IMR-90 (cell line): Measurements from ENCODE around the gene ARL9. TPM values are rescaled to one million over a fixed set of nuclear protein-coding genes. Genes with fewer than 3 reads are reported as not detected.
A peak's percentile ranks its signal among the peaks of the same experiment; 100 is the strongest.

Experiments
- ATAC-seq: fragments of 200-7000 bp; cut with Tn5 transposase; 2 replicates; pipeline ENCODE4 v1.9.1; 2020; ENCODE audit warnings: low read depth, mild to moderate bottlenecking, moderate library complexity
- BruUV-seq: library from RNA; stranded (reverse); fragments of 400-500 nt; replicated peaks from 2 replicates; lab custom pipeline; 2021; lab: Mats Ljungman, UMichigan
- CTCF ChIA-PET: fragments of 300-600 bp; formaldehyde crosslinking; extraction: SDS; loops from one replicate; lab custom pipeline; 2021; ENCODE audit warnings: antibody characterized with exemption; lab: Yijun Ruan, JAX
- POLR2A ChIA-PET: fragments of 300-600 bp; sonication (Branson Sonifier 250); formaldehyde crosslinking; loops from one replicate; lab custom pipeline; 2022; ENCODE audit warnings: antibody characterized with exemption; ENCODE audit not compliant: unreplicated experiment; lab: Charles Lee
- DNase-seq: peaks from one replicate; pipeline ENCODE4 v3.0.0; 2013
- H2AFZ ChIP-seq: replicated peaks from 2 replicates; pipeline ENCODE3; 2013; ENCODE audit warnings: low read length, mild to moderate bottlenecking; ENCODE audit not compliant: poor library complexity
- H2AK5ac ChIP-seq: 2 replicates; pipeline ENCODE4 v1.6.1; 2013; ENCODE audit warnings: low read depth, low read length, inconsistent platforms
- H2AK9ac ChIP-seq: replicated peaks from 2 replicates; pipeline ENCODE3; 2013; ENCODE audit warnings: mild to moderate bottlenecking, low read depth, low read length, moderate library complexity; ENCODE audit not compliant: poor library complexity
- H2BK120ac ChIP-seq: 2 replicates; pipeline ENCODE4 v1.6.1; 2013; ENCODE audit warnings: low read depth, low read length, inconsistent platforms
- H2BK15ac ChIP-seq: 3 replicates; pipeline ENCODE4 v1.6.1; 2013; ENCODE audit warnings: low read depth, low read length, inconsistent platforms
- H2BK20ac ChIP-seq: 2 replicates; pipeline ENCODE4 v1.6.1; 2013; ENCODE audit warnings: low read depth, mild to moderate bottlenecking, inconsistent platforms, low read length, moderate library complexity
- H2BK5ac ChIP-seq: 2 replicates; pipeline ENCODE4 v1.6.1; 2013; ENCODE audit warnings: mild to moderate bottlenecking, low read depth, low read length, inconsistent platforms; ENCODE audit not compliant: poor library complexity, severe bottlenecking
- H3K14ac ChIP-seq: replicated peaks from 2 replicates; pipeline ENCODE4 v1.6.1; 2013; ENCODE audit warnings: low read depth, low read length, inconsistent platforms
- H3K18ac ChIP-seq: 2 replicates; pipeline ENCODE4 v1.6.1; 2013; ENCODE audit warnings: low read depth, low read length, control low read depth
- H3K23ac ChIP-seq: 2 replicates; pipeline ENCODE4 v1.6.1; 2013; ENCODE audit warnings: low read depth, low read length, inconsistent platforms
- H3K27ac ChIP-seq: 2 replicates; pipeline ENCODE4 v1.5.1; 2013; ENCODE audit warnings: mild to moderate bottlenecking, control low read depth, low read length; ENCODE audit not compliant: insufficient read depth
- H3K27me3 ChIP-seq: 2 replicates; pipeline ENCODE4 v1.6.1; 2013; ENCODE audit warnings: low read length; ENCODE audit not compliant: control insufficient read depth, insufficient read depth
- H3K36me3 ChIP-seq: 2 replicates; pipeline ENCODE4 v1.6.1; 2013; ENCODE audit warnings: low read length, mixed read lengths; ENCODE audit not compliant: control insufficient read depth, insufficient read depth
- H3K4ac ChIP-seq: 2 replicates; pipeline ENCODE4 v1.6.1; 2013; ENCODE audit warnings: low read depth, low read length, inconsistent platforms
- H3K4me1 ChIP-seq: 2 replicates; pipeline ENCODE4 v1.6.1; 2013; ENCODE audit warnings: low read length, mixed read lengths; ENCODE audit not compliant: control insufficient read depth, insufficient read depth
- H3K4me2 ChIP-seq: 2 replicates; pipeline ENCODE4 v1.6.1; 2013; ENCODE audit warnings: low read depth, mild to moderate bottlenecking, control low read depth, low read length, moderate library complexity
- H3K4me3 ChIP-seq: 2 replicates; pipeline ENCODE4 v1.5.1; 2013; ENCODE audit warnings: low read depth, mild to moderate bottlenecking, control low read depth, low read length, moderate library complexity; ENCODE audit not compliant: insufficient read depth
- H3K56ac ChIP-seq: 2 replicates; pipeline ENCODE4 v1.6.1; 2013; ENCODE audit warnings: low read length, inconsistent platforms; ENCODE audit not compliant: insufficient read depth; ENCODE audit errors: extremely low read depth
- H3K79me1 ChIP-seq, 2 experiments: 2 replicates each; pipeline ENCODE4 v1.6.1; 2013; ENCODE audit warnings: low read length in 2 of 2, inconsistent platforms in 1 of 2, low read depth in 1 of 2
- H3K9ac ChIP-seq: 2 replicates; pipeline ENCODE4 v1.6.1; 2013; ENCODE audit warnings: low read depth, low read length, control low read depth
- H3K9me1 ChIP-seq: 2 replicates; pipeline ENCODE4 v1.6.1; 2013; ENCODE audit warnings: low read length, inconsistent platforms; ENCODE audit not compliant: insufficient read depth
- H3K9me3 ChIP-seq: 2 replicates; pipeline ENCODE4 v1.6.1; 2013; ENCODE audit warnings: low read length; ENCODE audit not compliant: control insufficient read depth, insufficient read depth
- H4K20me1 ChIP-seq: 2 replicates; pipeline ENCODE4 v1.6.1; 2013; ENCODE audit warnings: low read length, inconsistent platforms; ENCODE audit not compliant: insufficient read depth
- H4K5ac ChIP-seq: 2 replicates; pipeline ENCODE4 v1.6.1; 2013; ENCODE audit warnings: mild to moderate bottlenecking, low read depth, low read length, control low read depth
- H4K8ac ChIP-seq, 2 experiments: 2 replicates each; pipeline ENCODE4 v1.6.1; 2013; ENCODE audit warnings: low read depth in 2 of 2, low read length in 2 of 2, control low read depth in 1 of 2, inconsistent platforms in 1 of 2
- H4K91ac ChIP-seq: 2 replicates; pipeline ENCODE4 v1.6.1; 2013; ENCODE audit warnings: low read depth, low read length, inconsistent platforms; ENCODE audit not compliant: insufficient read depth
- CEBPB ChIP-seq: IDR thresholded peaks from 2 replicates; pipeline ENCODE4 v1.6.1; 2012; ENCODE audit warnings: low read depth, low read length, improper control_type of control experiment
- POLR2A ChIP-seq: IDR thresholded peaks from 2 replicates; pipeline ENCODE4 v1.6.1; 2012; ENCODE audit warnings: mild to moderate bottlenecking, low read depth, low read length
- RFX5 ChIP-seq: IDR thresholded peaks from 2 replicates; pipeline ENCODE4 v1.8.0; 2012; ENCODE audit warnings: low read depth, mild to moderate bottlenecking, low read length, moderate library complexity
- WGBS, 2 experiments: methylation state at CpG; one replicate each; pipeline versions ENCODE4 v1.1.5 to v1.1.7; 2013; ENCODE audit warnings: missing lambda C conversion rate in 2 of 2; ENCODE audit not compliant: insufficient read length in 1 of 2; ENCODE audit errors: extremely low coverage in 2 of 2; 5-methylcytosine and 5-hydroxymethylcytosine counted together
- dilution Hi-C: fragments of 300-500 bp; cut with HindIII; formaldehyde crosslinking; loops from one replicate; pipeline ENCODE4 v1.14.3; 2018; ENCODE audit warnings: low sequenced_read_pairs; ENCODE audit not compliant: unreplicated experiment
- in situ Hi-C: fragments of 300-500 bp; cut with MboI; formaldehyde crosslinking; loops from 3 replicates; pipeline ENCODE4 v1.14.3; 2019; ENCODE audit warnings: low sequenced_read_pairs, inconsistent platforms, mixed read lengths
- intact Hi-C: fragments of 100-400 bp; cut with micrococcal nuclease; formaldehyde crosslinking; loops from 2 replicates; pipeline ENCODE4 v1.10.0; 2022
- polyA plus RNA-seq, 3 experiments: library from polyadenylated mRNA; depleted of rRNA; stranded (reverse); fragments of >200 nt; gene quantifications; 2 replicates each; pipeline ENCODE4 v1.2.3, GENCODE V29; 2012; ENCODE audit warnings: low replicate concordance in 1 of 3
- total RNA-seq: library from RNA; depleted of rRNA; stranded (reverse); fragments of >200 nt; gene quantifications from 2 replicates; pipeline ENCODE4 v1.2.3, GENCODE V29; 2012

Gene ARL9
- total and polyA plus RNA-seq, 2 of the 4 experiments (the other 2 are of a cell fraction): 0.18 to 0.51 TPM

DNA sequence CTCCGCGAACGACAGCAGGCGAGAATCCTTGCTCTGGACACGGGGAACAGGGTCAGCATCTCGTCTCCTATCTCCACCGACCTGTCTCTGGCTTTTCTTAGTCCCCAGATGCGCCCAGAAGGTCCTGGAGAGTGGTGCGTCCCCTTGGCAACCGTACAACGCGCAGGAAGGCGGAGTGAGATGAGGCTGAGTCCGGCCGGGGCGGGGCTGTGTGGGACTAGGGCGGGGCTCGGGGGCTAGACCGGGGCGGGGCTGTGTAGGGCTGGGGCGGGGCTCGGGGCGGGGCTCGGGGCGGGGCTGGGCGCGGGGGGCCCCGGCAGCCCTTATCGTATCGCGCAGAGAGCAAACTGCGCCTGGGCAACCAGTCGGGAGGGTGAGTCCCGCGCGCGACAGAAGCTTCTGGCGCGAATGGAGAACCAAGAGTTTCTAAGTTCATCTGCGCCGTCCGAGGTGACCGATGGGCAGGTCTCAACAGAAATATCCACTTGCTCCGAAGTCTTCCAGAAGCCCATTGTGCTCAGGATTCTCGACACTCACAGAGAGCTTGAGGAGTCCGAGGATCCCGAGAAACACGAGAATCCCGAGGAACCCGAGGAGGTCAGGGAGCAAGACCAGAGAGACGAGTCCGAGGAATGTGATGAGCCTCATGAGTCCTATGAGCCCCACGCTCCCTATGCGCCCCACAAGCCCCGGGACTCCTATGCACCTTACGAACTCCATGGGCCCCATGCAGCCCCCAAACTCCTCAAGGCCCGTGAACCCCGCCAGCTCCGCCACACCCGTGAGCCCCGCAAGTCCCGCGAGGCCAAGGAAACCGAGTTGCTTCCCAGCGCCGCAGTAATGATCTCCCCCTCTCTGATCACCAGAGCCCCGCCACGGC is 24.9 kb downstream of the ARL9 start:
- peak; percentile 64 for DNase-seq
- H3K4me3 ChIP-seq: peak overlapping the region; percentile 59
- ChIA-PET POLR2A (no interaction called here), CTCF (no interaction called here)
- in situ Hi-C loops: no loop called here
- H2BK20ac ChIP-seq: peak overlapping the region; percentile 23; the same call in 1 of the 2 replicates
- H3K14ac ChIP-seq: peak overlapping the region; percentile 96
- peak overlapping the region; percentile 89 for H3K23ac ChIP-seq
- peaks cover 3% of the 10 kb centered on the region; the same call in 1 of the 2 replicates for H3K27me3 ChIP-seq
- no peak overlapping the region; the same call in 1 of the 2 replicates for H3K56ac ChIP-seq
- no peaks in the 10 kb centered on the region for H3K36me3 ChIP-seq
- H4K20me1 ChIP-seq: no peaks in the 10 kb centered on the region
- H2BK5ac ChIP-seq: no peak overlapping the region
- no peak overlapping the region for H2BK120ac ChIP-seq
- dilution Hi-C loops: no loop called here
- no peak for TF ChIP-seq RFX5
- TF ChIP-seq POLR2A: peak; percentile 55; the same call in 1 of the 2 replicates
- TF ChIP-seq CEBPB: no peak
- peak overlapping the region; percentile 88 for H3K4ac ChIP-seq
- peak overlapping the region; percentile 97 for H2AFZ ChIP-seq
- H3K4me2 ChIP-seq: peak overlapping the region; percentile 85
- peak overlapping the region; percentile 50 for H2AK9ac ChIP-seq
- H3K18ac ChIP-seq: peak overlapping the region; percentile 18; the same call in 1 of the 2 replicates
- H3K9me3 ChIP-seq: no peaks in the 10 kb centered on the region
- no peaks in the 10 kb centered on the region; a peak in 1 of 4 replicates for H3K79me1 ChIP-seq
- H3K27ac ChIP-seq: no peak overlapping the region; the same call in 1 of the 2 replicates
- WGBS, 2 experiments: 2% methylated on average over 25 of the region's 68 CpGs; no CpG with 5 or more reads in 1 of the 2 experiments
- H3K4me1 ChIP-seq: 0 out of 2 replicates have a peak, but pooled peaks cover 2% of the 10 kb centered on the region
- ATAC-seq: peak; percentile 99
- peak overlapping the region; percentile 31; the same call in 1 of the 2 replicates for H4K5ac ChIP-seq
- H3K9me1 ChIP-seq: no peaks in the 10 kb centered on the region; the same call in 1 of the 2 replicates
- intact Hi-C loops: no loop called here
- no TSS peak for BruUV-seq
- no peak overlapping the region for H2BK15ac ChIP-seq
- H3K9ac ChIP-seq: peak overlapping the region; percentile 86
- peak overlapping the region in 1 of 2 experiments; percentile 74; a peak in 2 of 4 replicates for H4K8ac ChIP-seq
- H4K91ac ChIP-seq: no peak overlapping the region
- H2AK5ac ChIP-seq: no peak overlapping the region
